ENCODE results near the gene SLC16A11.
"Not testable (repeated sequence)": the region's sequence is repeated elsewhere in the genome, so short reads cannot be mapped to it uniquely, and the experiment has no call there.

The SLC16A11 gene

DNA sequence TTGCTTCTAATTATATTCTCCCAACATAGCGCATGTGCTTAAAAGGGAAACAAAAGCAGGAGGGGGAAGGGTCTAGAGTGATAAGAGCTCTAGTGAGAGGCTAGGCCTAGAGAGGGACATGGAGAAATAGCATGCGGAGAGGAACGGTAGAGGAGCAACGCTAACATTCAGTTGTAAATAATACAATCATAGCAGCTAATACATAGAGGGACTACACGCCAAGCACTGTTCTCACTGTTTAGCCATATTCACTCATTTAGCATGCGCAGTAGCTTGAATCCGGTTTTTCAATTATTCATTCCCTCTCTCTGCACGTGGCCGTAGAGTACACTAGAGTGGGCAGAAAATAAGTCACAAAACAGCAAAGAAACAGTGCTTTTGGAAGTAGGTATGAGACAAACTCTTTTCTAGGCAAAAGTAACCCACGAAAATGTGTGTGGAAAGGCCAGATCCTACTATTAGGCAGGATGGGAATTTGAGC is 49.7 kb downstream of the SLC16A11 start:
- H3K27ac ChIP-seq: no peak overlapping the region
- no peak for TF ChIP-seq ZFX (IDR thresholded peaks at IDR 0.05; ENCODE audit: borderline replicate concordance)
- TF ChIP-seq, protein P1, sequence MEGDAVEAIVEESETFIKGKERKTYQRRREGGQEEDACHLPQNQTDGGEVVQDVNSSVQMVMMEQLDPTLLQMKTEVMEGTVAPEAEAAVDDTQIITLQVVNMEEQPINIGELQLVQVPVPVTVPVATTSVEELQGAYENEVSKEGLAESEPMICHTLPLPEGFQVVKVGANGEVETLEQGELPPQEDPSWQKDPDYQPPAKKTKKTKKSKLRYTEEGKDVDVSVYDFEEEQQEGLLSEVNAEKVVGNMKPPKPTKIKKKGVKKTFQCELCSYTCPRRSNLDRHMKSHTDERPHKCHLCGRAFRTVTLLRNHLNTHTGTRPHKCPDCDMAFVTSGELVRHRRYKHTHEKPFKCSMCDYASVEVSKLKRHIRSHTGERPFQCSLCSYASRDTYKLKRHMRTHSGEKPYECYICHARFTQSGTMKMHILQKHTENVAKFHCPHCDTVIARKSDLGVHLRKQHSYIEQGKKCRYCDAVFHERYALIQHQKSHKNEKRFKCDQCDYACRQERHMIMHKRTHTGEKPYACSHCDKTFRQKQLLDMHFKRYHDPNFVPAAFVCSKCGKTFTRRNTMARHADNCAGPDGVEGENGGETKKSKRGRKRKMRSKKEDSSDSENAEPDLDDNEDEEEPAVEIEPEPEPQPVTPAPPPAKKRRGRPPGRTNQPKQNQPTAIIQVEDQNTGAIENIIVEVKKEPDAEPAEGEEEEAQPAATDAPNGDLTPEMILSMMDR (IDR thresholded peaks at IDR 0.05): no peak

DNA sequence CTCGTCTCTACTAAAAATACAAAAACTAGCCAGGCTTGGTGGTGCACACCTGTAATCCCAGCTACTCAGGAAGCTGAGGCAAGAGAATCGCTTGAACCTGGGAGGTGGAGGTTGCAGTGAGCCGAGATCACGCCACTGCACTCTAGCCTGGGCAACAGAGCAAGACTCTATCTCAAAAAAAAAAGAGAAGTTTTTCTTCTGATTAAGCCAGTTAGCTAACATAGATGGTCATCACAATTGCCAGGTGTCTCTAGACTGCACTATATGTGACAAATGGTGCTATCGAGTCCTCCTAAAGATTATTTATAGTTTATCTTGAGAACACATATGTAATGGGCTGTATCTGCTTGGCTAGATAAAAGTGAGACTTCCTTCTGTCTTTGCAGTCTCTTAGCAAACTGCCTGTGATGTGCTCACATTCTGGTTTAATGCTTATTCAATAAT is 50.3 kb downstream of the SLC16A11 start:
- H3K27ac ChIP-seq: not testable (repeated sequence)

Data from 22Rv1 (cell line).